Activated CD4-positive, alpha-beta memory T cell treated with anti-CD3 and anti-CD28 coated beads for 36 hours (primary cell): ENCODE results near the gene CAPZA1. TPM values are rescaled to one million over a fixed set of nuclear protein-coding genes. Genes with fewer than 3 reads are reported as not detected.

Experiments
- CTCF ChIA-PET: fragments of 350-600 bp; sonication (Branson Sonifier 250); formaldehyde crosslinking; loops from one replicate; lab custom pipeline; 2021; ENCODE audit warnings: antibody characterized with exemption, inconsistent platforms; lab: Charles Lee
- POLR2A ChIA-PET: fragments of 350-600 bp; sonication (Branson Sonifier 250); formaldehyde crosslinking; loops from one replicate; lab custom pipeline; 2021; ENCODE audit warnings: antibody characterized with exemption; lab: Charles Lee
- DNase-seq: peaks from one replicate; pipeline ENCODE4 v3.0.0-alpha.2; 2020
- H3K27ac Mint-ChIP-seq: one replicate; pipeline ENCODE4 v1.8.0; 2021; ENCODE audit warnings: mixed read lengths
- H3K27me3 Mint-ChIP-seq: one replicate; pipeline ENCODE4 v1.8.0; 2021; ENCODE audit warnings: mixed read lengths
- H3K36me3 Mint-ChIP-seq: one replicate; pipeline ENCODE4 v1.8.0; 2021; ENCODE audit warnings: mixed read lengths
- H3K4me1 Mint-ChIP-seq: one replicate; pipeline ENCODE4 v1.8.0; 2021; ENCODE audit warnings: low read depth, mixed read lengths
- H3K4me3 Mint-ChIP-seq: one replicate; pipeline ENCODE4 v1.8.0; 2021; ENCODE audit warnings: mild to moderate bottlenecking, mixed read lengths
- H3K9me3 Mint-ChIP-seq: one replicate; pipeline ENCODE4 v1.8.0; 2021; ENCODE audit warnings: mixed read lengths
- intact Hi-C: fragments of 100-400 bp; cut with micrococcal nuclease; formaldehyde crosslinking; loops from one replicate; pipeline ENCODE4 v1.15.1; 2023
- total RNA-seq, 2 experiments: library from RNA; stranded (reverse); gene quantifications; one replicate each; pipeline ENCODE4 v1.2.3, GENCODE V29; 2021

CAPZA1 gene
- total RNA-seq, 2 experiments from 2014 or later: 261 to 274 TPM

DNA sequence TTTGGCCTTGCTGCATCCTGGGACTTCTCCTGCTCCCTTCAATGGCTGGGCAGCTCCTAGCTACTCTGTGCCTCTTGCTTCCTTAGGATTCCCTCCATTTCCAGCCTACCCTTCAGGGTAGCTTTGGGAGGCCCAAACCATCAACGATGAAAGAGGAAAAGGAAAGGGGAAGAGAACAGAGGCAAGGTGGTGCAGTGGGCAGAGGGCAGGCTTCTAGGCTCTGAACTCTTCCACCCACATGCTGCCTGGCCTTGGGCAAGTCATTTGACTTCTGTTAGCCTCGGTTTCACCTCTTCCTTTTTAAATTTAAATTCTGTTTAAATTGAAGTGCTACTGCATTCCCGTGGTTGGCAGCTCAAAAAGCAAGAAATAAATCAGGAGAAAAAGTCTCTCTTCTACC, 101.2 kb downstream of the CAPZA1 start:
- peaks cover 17% of the 10 kb centered on the region for H3K4me1 Mint-ChIP-seq
- no peak overlapping the region for H3K27ac Mint-ChIP-seq

More for the DNA sequence above, 101.2 kb downstream of the CAPZA1 start:
- ChIA-PET POLR2A (no interaction called here), CTCF (interaction anchor here (1.0 to 10.6 kb wide), 6 partner anchors 10 to 352 kb away, joined by 3 to 354 read pairs (median 4); partner anchors contain the start of gene LRIG2)
- Mint-ChIP-seq H3K27me3 (peaks cover 13% of the 10 kb centered on the region), H3K9me3 (no peaks in the 10 kb centered on the region), H3K4me3 (no peak overlapping the region), H3K36me3 (no peaks in the 10 kb centered on the region)
- intact Hi-C loops: no loop called here
- DNase-seq: no peak

Other genes with a start within 250 kb of the CAPZA1 start
- 1 to 10 TPM; 5.4 to 5.9 TPM for gene CTTNBP2NL, start 223.6 kb upstream of the CAPZA1 start, total RNA-seq
- gene WNT2B, start 110.9 kb upstream of the CAPZA1 start, total RNA-seq: under 1 TPM; 0.05 to 0.15 TPM
- gene ST7L, start 691 bp upstream of the CAPZA1 start, total RNA-seq: 10 to 100 TPM; 11.2 to 15.4 TPM
- gene MOV10, start 54.8 kb downstream of the CAPZA1 start, total RNA-seq: 10 to 100 TPM; 57.7 to 63.1 TPM
- gene RHOC, start 87.3 kb downstream of the CAPZA1 start, total RNA-seq: 10 to 100 TPM; 50.1 to 51.6 TPM
- 1 to 10 TPM in 1 of 2 experiments, under 1 TPM in 1; 0.69 to 1.2 TPM for gene PPM1J, start 95.5 kb downstream of the CAPZA1 start, total RNA-seq